Hematopoietic multipotent progenitor cell treated with erythropoietin and hydrocortisone succinate and interleukin-3 and kit ligand, for 8 days (in vitro differentiated cells): ENCODE measurements around the gene GPATCH11.

Source experiments
- DNase-seq: peaks from one replicate; pipeline ENCODE4 v3.0.0-alpha.2; 2015

The GPATCH11 gene

GRCh38 chr2:37109523-37109922 lies 25.2 kb downstream of the GPATCH11 start:
- DNase-seq, result no peak

GRCh38 chr2:37110306-37111212 lies 26.2 kb downstream of the GPATCH11 start:
- DNase-seq, result no peak

GRCh38 chr2:37111958-37112357 lies 27.6 kb downstream of the GPATCH11 start:
- DNase-seq, result no peak

GRCh38 chr2:37117566-37117965 lies 33.2 kb downstream of the GPATCH11 start:
- DNase-seq, result no peak

- peak; percentile 11 for DNase-seq
Observed at GRCh38 chr2:37119157-37119556, 34.8 kb downstream of the GPATCH11 start.

GRCh38 chr2:37125416-37125815 lies 41.1 kb downstream of the GPATCH11 start:
- DNase-seq, result no peak

GRCh38 chr2:37132914-37133313 lies 48.6 kb downstream of the GPATCH11 start:
- no peak for DNase-seq

GRCh38 chr2:37142546-37142945 lies 58.2 kb downstream of the GPATCH11 start:
- DNase-seq, result no peak

GRCh38 chr2:37143974-37144373 lies 59.7 kb downstream of the GPATCH11 start:
- DNase-seq, result no peak

GRCh38 chr2:37146062-37146461 lies 61.7 kb downstream of the GPATCH11 start:
- DNase-seq, result no peak

- DNase-seq, result no peak
Observed at GRCh38 chr2:37148325-37148724, 64.0 kb downstream of the GPATCH11 start.
